A549 (cell line): Measurements from ENCODE around the gene ZBTB49. TPM values are rescaled to one million over a fixed set of nuclear protein-coding genes. Genes with fewer than 3 reads are reported as not detected.

Experiments used
- ATAC-seq, 2 experiments: fragments of 200-7000 bp in 1 of 2; fragments of >200 bp in 1 of 2; cut with Nextera tagmentation in 1 of 2; cut with Tn5 transposase in 1 of 2; 3 replicates each; pipeline versions ENCODE4 v1.8.0 to v1.9.1; 2018 to 2020; ENCODE audit warnings: mild to moderate bottlenecking in 1 of 2, moderate library complexity in 1 of 2
- CTCF ChIA-PET: fragments of 300-600 bp; sonication (Branson Sonifier 250); formaldehyde crosslinking; extraction: SDS; loops from one replicate; lab custom pipeline; 2021; ENCODE audit warnings: antibody characterized with exemption, inconsistent platforms; lab: Yijun Ruan, JAX
- POLR2A ChIA-PET: fragments of 350-600 bp; formaldehyde crosslinking; extraction: SDS; loops from one replicate; lab custom pipeline; 2021; ENCODE audit warnings: antibody characterized with exemption, inconsistent platforms; lab: Yijun Ruan, JAX
- DNase-seq, 2 experiments: peaks; one replicate each; pipeline versions ENCODE4 v3.0.0 to v3.0.0-alpha.2; 2011 to 2016; ENCODE audit warnings: low read depth in 1 of 2, low spot score in 1 of 2
- FAIRE-seq: peaks from 2 replicates; lab custom pipeline; 2011; peaks lifted over from hg19 to GRCh38; lab: Jason Lieb, UNC
- H3K27ac ChIP-seq, 2 experiments: fragments of >200 bp; sonication (Bioruptor Twin); formaldehyde crosslinking; 3 replicates each; pipeline ENCODE4 v1.5.1; 2016 to 2017
- H3K4me1 ChIP-seq: fragments of >200 bp; sonication (Bioruptor Twin); formaldehyde crosslinking; 3 replicates; pipeline ENCODE4 v1.6.1; 2016
- H3K4me2 ChIP-seq: fragments of >200 bp; sonication (Bioruptor Twin); formaldehyde crosslinking; 3 replicates; pipeline ENCODE4 v1.6.1; 2016
- H3K4me3 ChIP-seq: fragments of >200 bp; sonication (Bioruptor Twin); formaldehyde crosslinking; 3 replicates; pipeline ENCODE4 v1.5.1; 2016
- H3K9me3 ChIP-seq: fragments of >200 bp; sonication (Bioruptor Twin); formaldehyde crosslinking; 3 replicates; pipeline ENCODE4 v1.6.1; 2016
- ATOH8 ChIP-seq: fragments of 250-450 bp; sonication (Bioruptor Pico); IDR thresholded peaks from 2 replicates; pipeline ENCODE4 v1.5.0; 2020; ENCODE audit warnings: low read depth, mild to moderate bottlenecking, moderate library complexity
- BCL3 ChIP-seq: fragments of >200 bp; sonication (Bioruptor Twin); formaldehyde crosslinking; IDR thresholded peaks from 3 replicates; pipeline ENCODE4 v1.6.1; 2016
- BHLHE40 ChIP-seq: IDR thresholded peaks from 2 replicates; pipeline ENCODE4 v1.6.1; 2012; ENCODE audit warnings: low read depth, low read length, inconsistent platforms
- CEBPB ChIP-seq, 2 experiments: fragments of >200 bp in 1 of 2; sonication (Bioruptor Twin) in 1 of 2; formaldehyde crosslinking in 1 of 2; IDR thresholded peaks; 2 replicates each; pipeline ENCODE4 v1.6.1; 2012 to 2016
- CHD2 ChIP-seq: fragments of 150-350 bp; IDR thresholded peaks from 2 replicates; pipeline ENCODE4 v1.6.1; 2014; ENCODE audit warnings: low read length; ENCODE audit not compliant: partially characterized antibody
- CHD4 ChIP-seq: fragments of 200-600 bp; sonication (generic); IDR thresholded peaks from 2 replicates; pipeline ENCODE4 v1.6.1; 2016; ENCODE audit warnings: antibody characterized with exemption, mild to moderate bottlenecking, borderline replicate concordance
- EP300 ChIP-seq, 2 experiments: fragments of >200 bp; sonication (Bioruptor Twin); formaldehyde crosslinking; IDR thresholded peaks; 2 replicates in 1 of 2; 3 replicates in 1 of 2; pipeline ENCODE4 v1.6.1; 2016 to 2017
- ESRRA ChIP-seq: fragments of 150-350 bp; IDR thresholded peaks from 2 replicates; pipeline ENCODE4 v1.6.1; 2014; ENCODE audit warnings: mild to moderate bottlenecking, low read length, borderline replicate concordance
- FOSB ChIP-seq: fragments of 250-450 bp; sonication (Bioruptor Pico); IDR thresholded peaks from 2 replicates; pipeline ENCODE4 v1.5.0; 2020; ENCODE audit warnings: mild to moderate bottlenecking, moderate library complexity
- HOXB13 ChIP-seq: fragments of 250-450 bp; sonication (Bioruptor Pico); IDR thresholded peaks from 2 replicates; pipeline ENCODE4 v1.5.0; 2020; ENCODE audit warnings: low read depth, mild to moderate bottlenecking, moderate library complexity
- JUNB ChIP-seq: fragments of >200 bp; sonication (Bioruptor Twin); formaldehyde crosslinking; IDR thresholded peaks from 2 replicates; pipeline ENCODE4 v1.6.1; 2016
- KDM5A ChIP-seq: fragments of 200-600 bp; sonication (generic); IDR thresholded peaks from 2 replicates; pipeline ENCODE4 v1.6.1; 2016; ENCODE audit warnings: antibody characterized with exemption, mild to moderate bottlenecking
- PHF8 ChIP-seq: fragments of 200-600 bp; sonication (generic); IDR thresholded peaks from 2 replicates; pipeline ENCODE4 v1.6.1; 2016; ENCODE audit warnings: low read depth, mild to moderate bottlenecking, antibody characterized with exemption, moderate library complexity, borderline replicate concordance
- RAD21 ChIP-seq, 2 experiments: fragments of >200 bp in 1 of 2; sonication (Bioruptor Twin) in 1 of 2; formaldehyde crosslinking in 1 of 2; IDR thresholded peaks in 1 of 2; conservative IDR thresholded peaks in 1 of 2; 2 replicates in 1 of 2; 3 replicates in 1 of 2; pipeline ENCODE4 v1.6.1; 2012 to 2018; ENCODE audit warnings: inconsistent platforms in 1 of 2
- RARB ChIP-seq: fragments of 250-450 bp; sonication (Bioruptor Pico); IDR thresholded peaks from 2 replicates; pipeline ENCODE4 v1.8.0; 2021; ENCODE audit warnings: mild to moderate bottlenecking, moderate library complexity
- RCOR1 ChIP-seq: fragments of 150-350 bp; IDR thresholded peaks from 2 replicates; pipeline ENCODE4 v1.6.1; 2014; ENCODE audit warnings: antibody characterized with exemption, low read length, low read depth
- SREBF2 ChIP-seq: fragments of 450-650 bp; IDR thresholded peaks from 2 replicates; pipeline ENCODE4 v1.6.1; 2014; ENCODE audit warnings: mild to moderate bottlenecking, moderate library complexity
- TFCP2L1 ChIP-seq: fragments of 250-450 bp; sonication (Bioruptor Pico); IDR thresholded peaks from 2 replicates; pipeline ENCODE4 v1.5.0; 2021; ENCODE audit warnings: mild to moderate bottlenecking
- ZSCAN20 ChIP-seq: fragments of 250-450 bp; sonication (Bioruptor Pico); IDR thresholded peaks from 2 replicates; pipeline ENCODE4 v1.8.0; 2022; ENCODE audit warnings: mild to moderate bottlenecking, moderate library complexity
- WGBS: methylation state at CpG from one replicate; pipeline ENCODE4 v1.1.6; 2017; ENCODE audit errors: missing lambda C conversion rate; 5-methylcytosine and 5-hydroxymethylcytosine counted together
- polyA plus RNA-seq, 4 experiments: library from polyadenylated mRNA; depleted of rRNA in 3 of 4; stranded (reverse); fragments of >200 nt; fragmentation: RNase III in 1 of 4; extraction: RNeasy Plus Mini Kit Qiagen cat#74134 plus additional on column Dnase treatment in 1 of 4; gene quantifications; 2 replicates in 3 of 4; 3 replicates in 1 of 4; pipeline ENCODE4 v1.2.3, GENCODE V29; 2011 to 2017
- TF ChIP-seq, protein P1 (sequence below): IDR thresholded peaks from 2 replicates; pipeline ENCODE4 v1.6.1; 2012
- TF ChIP-seq, protein P2 (sequence below): IDR thresholded peaks from 2 replicates; pipeline ENCODE4 v1.6.1; 2012
- TF ChIP-seq, protein P3 (sequence below): fragments of >200 bp; sonication (Bioruptor Twin); formaldehyde crosslinking; IDR thresholded peaks from 2 replicates; pipeline ENCODE4 v1.6.1; 2016

ZBTB49 gene
- polyA plus RNA-seq, 2 of the 4 experiments (the other 2 are of a cell fraction): 1.9 to 3.1 TPM

DNA sequence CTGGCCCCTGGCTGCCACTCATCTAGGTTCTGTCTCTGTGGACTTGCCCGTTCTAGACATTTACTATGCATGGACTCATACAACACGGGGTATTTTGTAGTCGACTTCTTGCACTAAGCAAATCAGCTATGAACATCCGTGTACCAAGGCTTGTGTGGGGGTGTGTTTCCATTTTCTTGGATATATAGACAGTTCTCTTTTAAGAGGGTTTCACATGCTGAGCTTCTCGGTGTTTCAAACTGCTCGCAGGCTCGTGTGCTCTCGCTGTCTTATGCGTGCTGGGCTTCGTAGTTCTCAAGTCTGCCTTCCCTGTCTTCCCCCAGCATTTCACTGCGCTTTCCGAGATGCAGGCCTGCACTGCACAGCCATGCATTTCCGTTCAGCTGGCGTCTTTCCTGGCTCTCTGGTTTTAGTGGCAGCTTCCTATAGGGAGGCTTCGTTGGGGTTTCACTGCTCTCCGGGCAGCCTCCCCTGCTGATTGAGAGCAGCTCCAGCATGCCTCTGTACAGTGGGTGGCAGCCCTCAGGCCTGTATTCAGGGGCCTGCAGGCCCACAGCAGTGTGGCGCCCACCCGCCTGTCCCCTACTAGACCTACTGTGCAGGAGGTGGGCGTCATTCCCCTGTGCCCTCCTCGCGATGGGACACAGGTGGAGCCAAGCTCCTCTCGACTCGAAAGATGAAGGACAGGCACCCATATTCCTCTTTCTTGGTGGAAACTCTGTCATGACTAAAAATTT is 27.6 kb downstream of the ZBTB49 start (continued):
- no peak for TF ChIP-seq PHF8
- TF ChIP-seq RCOR1: no peak

DNA sequence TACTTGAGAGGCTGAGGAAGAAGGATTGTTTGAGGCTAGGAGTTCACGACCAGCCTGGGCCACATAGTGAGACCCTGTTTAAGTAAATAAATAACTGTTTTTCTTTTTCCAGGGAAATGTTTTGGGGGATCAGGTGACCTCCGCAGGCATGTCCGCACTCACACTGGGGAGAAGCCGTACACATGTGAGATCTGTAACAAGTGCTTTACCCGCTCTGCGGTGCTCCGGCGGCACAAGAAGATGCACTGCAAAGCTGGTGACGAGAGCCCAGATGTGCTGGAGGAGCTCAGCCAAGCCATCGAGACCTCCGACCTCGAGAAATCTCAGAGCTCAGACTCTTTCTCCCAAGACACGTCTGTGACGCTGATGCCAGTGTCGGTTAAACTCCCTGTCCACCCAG is 30.5 kb downstream of the ZBTB49 start:
- CTCF ChIA-PET: interaction anchor here (0.7 to 1.6 kb wide), 2 partner anchors 15 to 814 kb away, joined by 3 to 7 read pairs; no protein-coding TSS in a partner anchor
- H3K4me3 ChIP-seq: no peak overlapping the region
- no peak for DNase-seq
- no peak overlapping the region for H3K27ac ChIP-seq
- ATAC-seq: no peak
- POLR2A ChIA-PET: no interaction called here
- no peak for FAIRE-seq
- no peaks in the 10 kb centered on the region for H3K4me1 ChIP-seq
- H3K9me3 ChIP-seq: no peaks in the 10 kb centered on the region
- TF ChIP-seq BCL3 (no peak), EP300 (IDR thresholded peaks at IDR 0.05) (no peak), CHD4 (no peak), ESRRA (no peak)
- H3K4me2 ChIP-seq: no peak overlapping the region
- 90% methylated on average over 15 of the region's 15 CpGs for WGBS

- H3K4me3 ChIP-seq: no peak overlapping the region
- no peaks in the 10 kb centered on the region for H3K9me3 ChIP-seq
- no peak overlapping the region for H3K4me2 ChIP-seq
- CTCF ChIA-PET: interaction anchor here (1.0 kb wide), 1 partner anchor 20 kb away, joined by 3 read pairs; no protein-coding TSS in a partner anchor
- no peaks in the 10 kb centered on the region for H3K4me1 ChIP-seq
- no peak overlapping the region for H3K27ac ChIP-seq
- DNase-seq (no peak), FAIRE-seq (no peak), ATAC-seq (no peak)
- POLR2A ChIA-PET: no interaction called here
- 86% methylated on average over 19 of the region's 26 CpGs for WGBS
- no peak for TF ChIP-seq ATOH8 (CRISPR knock-in tag)
- TF ChIP-seq RARB (CRISPR knock-in tag): no peak
- TF ChIP-seq, protein P1, sequence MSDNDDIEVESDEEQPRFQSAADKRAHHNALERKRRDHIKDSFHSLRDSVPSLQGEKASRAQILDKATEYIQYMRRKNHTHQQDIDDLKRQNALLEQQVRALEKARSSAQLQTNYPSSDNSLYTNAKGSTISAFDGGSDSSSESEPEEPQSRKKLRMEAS: no peak
- TF ChIP-seq CHD2: no peak
- no peak for TF ChIP-seq TFCP2L1 (CRISPR knock-in tag)
These were observed 31.1 kb downstream of the ZBTB49 start for GRCh38 chr4:4320951-4321714.

DNA sequence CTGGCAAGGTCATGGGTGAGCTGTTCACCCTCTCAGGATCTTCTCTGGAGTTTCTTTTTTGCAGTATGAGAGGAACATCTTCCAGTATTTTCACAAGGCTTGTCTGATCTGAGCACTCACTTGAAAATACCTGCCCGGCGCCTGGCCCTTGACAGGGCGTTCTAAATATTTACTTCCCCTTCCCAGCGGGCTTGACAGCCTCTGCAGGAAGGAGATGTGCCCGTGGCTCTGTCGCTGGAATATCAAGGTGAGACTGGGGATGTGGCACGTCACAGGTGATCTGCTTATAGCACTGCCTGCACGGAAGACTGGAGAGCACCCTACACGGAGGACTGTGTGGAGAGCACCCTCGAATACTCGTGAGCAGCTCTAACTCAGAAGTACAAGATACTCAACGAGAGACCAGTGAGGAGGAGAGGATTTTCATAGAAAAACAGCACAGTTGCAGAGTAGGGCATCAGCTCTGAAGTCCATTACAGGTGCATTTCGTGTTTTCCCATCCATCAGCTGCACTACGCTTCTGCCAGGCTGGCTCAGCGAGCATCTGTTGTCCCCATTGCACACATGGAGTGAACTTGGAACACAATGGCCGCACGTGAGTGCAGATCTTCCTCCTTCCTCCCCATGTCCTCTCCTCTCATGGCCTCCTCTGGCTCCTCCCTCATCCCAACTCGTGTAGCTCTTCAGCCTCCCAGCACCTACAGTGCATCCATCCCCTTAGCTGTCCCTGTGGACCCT is 32.1 kb downstream of the ZBTB49 start:
- TF ChIP-seq ZSCAN20 (CRISPR knock-in tag) (no peak), FOSB (CRISPR knock-in tag) (no peak), SREBF2 (no peak), KDM5A (no peak), JUNB (no peak), CEBPB (IDR thresholded peaks at IDR 0.05) (no peak), BHLHE40 (no peak), HOXB13 (CRISPR knock-in tag) (no peak), ATOH8 (CRISPR knock-in tag) (no peak), RAD21 (conservative IDR thresholded peaks at IDR 0.05 in 1 of 2, IDR thresholded peaks at IDR 0.05 in 1 of 2) (no peak)
- TF ChIP-seq, protein P2, sequence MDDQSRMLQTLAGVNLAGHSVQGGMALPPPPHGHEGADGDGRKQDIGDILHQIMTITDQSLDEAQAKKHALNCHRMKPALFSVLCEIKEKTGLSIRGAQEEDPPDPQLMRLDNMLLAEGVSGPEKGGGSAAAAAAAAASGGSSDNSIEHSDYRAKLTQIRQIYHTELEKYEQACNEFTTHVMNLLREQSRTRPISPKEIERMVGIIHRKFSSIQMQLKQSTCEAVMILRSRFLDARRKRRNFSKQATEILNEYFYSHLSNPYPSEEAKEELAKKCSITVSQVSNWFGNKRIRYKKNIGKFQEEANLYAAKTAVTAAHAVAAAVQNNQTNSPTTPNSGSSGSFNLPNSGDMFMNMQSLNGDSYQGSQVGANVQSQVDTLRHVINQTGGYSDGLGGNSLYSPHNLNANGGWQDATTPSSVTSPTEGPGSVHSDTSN: no peak
- TF ChIP-seq, protein P1: no peak
- TF ChIP-seq, protein P3, sequence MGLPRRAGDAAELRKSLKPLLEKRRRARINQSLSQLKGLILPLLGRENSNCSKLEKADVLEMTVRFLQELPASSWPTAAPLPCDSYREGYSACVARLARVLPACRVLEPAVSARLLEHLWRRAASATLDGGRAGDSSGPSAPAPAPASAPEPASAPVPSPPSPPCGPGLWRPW: no peak
- DNase-seq: no peak
- CTCF ChIA-PET: interaction anchor here (0.8 to 1.3 kb wide), 3 partner anchors 10 to 62 kb away, joined by 3 read pairs; no protein-coding TSS in a partner anchor
- H3K4me2 ChIP-seq: no peak overlapping the region
- no peak for ATAC-seq
- H3K4me3 ChIP-seq: no peak overlapping the region
- no peak for FAIRE-seq
- H3K9me3 ChIP-seq: no peaks in the 10 kb centered on the region
- WGBS: 80% methylated on average over 14 of the region's 18 CpGs
- POLR2A ChIA-PET: no interaction called here
- no peak overlapping the region for H3K27ac ChIP-seq
- H3K4me1 ChIP-seq: no peaks in the 10 kb centered on the region
